H9 (cell line): ENCODE results near the gene CELF4. TPM values are rescaled to one million over a fixed set of nuclear protein-coding genes. Genes with fewer than 3 reads are reported as not detected.

Experiments used
- DNase-seq: peaks from one replicate; pipeline ENCODE4 v3.0.0-alpha.2; 2017
- H2AFZ ChIP-seq: one replicate; pipeline ENCODE4 v1.6.1; 2013; ENCODE audit warnings: mild to moderate bottlenecking, low read length, control low read depth, moderate library complexity
- H2AK5ac ChIP-seq: 2 replicates; pipeline ENCODE4 v1.6.1; 2013; ENCODE audit warnings: low read length, control low read depth, mixed read lengths; ENCODE audit not compliant: insufficient read length
- H2BK120ac ChIP-seq: one replicate; pipeline ENCODE4 v1.6.1; 2013; ENCODE audit warnings: low read depth, mild to moderate bottlenecking, low read length, control low read depth, inconsistent platforms; ENCODE audit not compliant: poor library complexity, severe bottlenecking
- H2BK12ac ChIP-seq: 2 replicates; pipeline ENCODE4 v1.6.1; 2013; ENCODE audit warnings: low read length, control low read depth, mixed read lengths, low read depth; ENCODE audit not compliant: insufficient read length
- H2BK15ac ChIP-seq: 2 replicates; pipeline ENCODE4 v1.6.1; 2013; ENCODE audit warnings: low read depth, low read length, control low read depth
- H2BK20ac ChIP-seq: one replicate; pipeline ENCODE4 v1.6.1; 2013; ENCODE audit warnings: low read depth, mild to moderate bottlenecking, low read length, control low read depth, inconsistent platforms; ENCODE audit not compliant: poor library complexity, severe bottlenecking
- H2BK5ac ChIP-seq: 2 replicates; pipeline ENCODE4 v1.6.1; 2013; ENCODE audit warnings: low read length, control low read depth, mixed read lengths; ENCODE audit not compliant: insufficient read length
- H3K14ac ChIP-seq: 2 replicates; pipeline ENCODE4 v1.6.1; 2013; ENCODE audit warnings: low read length, control low read depth; ENCODE audit not compliant: insufficient read depth
- H3K18ac ChIP-seq: 2 replicates; pipeline ENCODE4 v1.6.1; 2013; ENCODE audit warnings: low read depth, mild to moderate bottlenecking, mixed read lengths, low read length, control low read depth; ENCODE audit not compliant: insufficient read length
- H3K23ac ChIP-seq: 2 replicates; pipeline ENCODE4 v1.6.1; 2013; ENCODE audit warnings: low read length, control low read depth, mixed read lengths, low read depth; ENCODE audit not compliant: insufficient read length
- H3K23me2 ChIP-seq: 2 replicates; pipeline ENCODE4 v1.6.1; 2013; ENCODE audit warnings: low read depth, mild to moderate bottlenecking, mixed read lengths, low read length, control low read depth; ENCODE audit not compliant: insufficient read length, poor library complexity, severe bottlenecking
- H3K27ac ChIP-seq: 2 replicates; pipeline ENCODE4 v1.5.1; 2013; ENCODE audit warnings: low read length, control low read depth, mixed read lengths, low read depth; ENCODE audit not compliant: insufficient read length
- H3K27me3 ChIP-seq: 2 replicates; pipeline ENCODE4 v1.6.1; 2013; ENCODE audit warnings: low read length, control low read depth, inconsistent platforms; ENCODE audit not compliant: insufficient read depth
- H3K4ac ChIP-seq: 2 replicates; pipeline ENCODE4 v1.6.1; 2013; ENCODE audit warnings: low read depth, mild to moderate bottlenecking, control low read depth, inconsistent platforms, low read length, moderate library complexity
- H3K4me1 ChIP-seq: 2 replicates; pipeline ENCODE4 v1.6.1; 2013; ENCODE audit warnings: low read length, control low read depth, inconsistent platforms; ENCODE audit not compliant: insufficient read depth
- H3K4me2 ChIP-seq: 2 replicates; pipeline ENCODE4 v1.6.1; 2013; ENCODE audit warnings: low read length, control low read depth, mixed read lengths; ENCODE audit not compliant: insufficient read length, insufficient read depth
- H3K56ac ChIP-seq: 2 replicates; pipeline ENCODE4 v1.6.1; 2013; ENCODE audit warnings: low read depth, mild to moderate bottlenecking, mixed read lengths, low read length, control low read depth; ENCODE audit not compliant: insufficient read length
- H3K79me1 ChIP-seq: 2 replicates; pipeline ENCODE4 v1.6.1; 2013; ENCODE audit warnings: low read depth, mild to moderate bottlenecking, moderate library complexity, low read length, control low read depth, inconsistent platforms; ENCODE audit not compliant: insufficient read depth, poor library complexity, severe bottlenecking
- H3K79me2 ChIP-seq: 2 replicates; pipeline ENCODE4 v1.6.1; 2013; ENCODE audit warnings: low read length, control low read depth, inconsistent platforms; ENCODE audit not compliant: insufficient read depth
- H3K9ac ChIP-seq: 2 replicates; pipeline ENCODE4 v1.6.1; 2013; ENCODE audit warnings: low read length, control low read depth, mixed read lengths; ENCODE audit not compliant: insufficient read length; ENCODE audit errors: extremely low read depth
- H3K9me3 ChIP-seq: one replicate; pipeline ENCODE4 v1.6.1; 2013; ENCODE audit warnings: low read depth, low read length, inconsistent platforms; ENCODE audit not compliant: control insufficient read depth
- H3T11ph ChIP-seq: one replicate; pipeline ENCODE4 v1.6.1; 2013; ENCODE audit warnings: mild to moderate bottlenecking, low read length, control low read depth, inconsistent platforms
- H4K20me1 ChIP-seq: one replicate; pipeline ENCODE4 v1.6.1; 2013; ENCODE audit not compliant: control insufficient read depth, insufficient read length, insufficient read depth
- H4K5ac ChIP-seq: 2 replicates; pipeline ENCODE4 v1.6.1; 2013; ENCODE audit warnings: low read depth, mild to moderate bottlenecking, mixed read lengths, low read length, control low read depth; ENCODE audit not compliant: insufficient read length
- H4K8ac ChIP-seq: replicated peaks from 2 replicates; pipeline ENCODE4 v1.6.1; 2013; ENCODE audit warnings: low read length, control low read depth, mixed read lengths, low read depth; ENCODE audit not compliant: insufficient read length
- H4K91ac ChIP-seq: 2 replicates; pipeline ENCODE4 v1.6.1; 2013; ENCODE audit warnings: low read depth, mild to moderate bottlenecking, moderate library complexity, mixed read lengths, low read length, control low read depth; ENCODE audit not compliant: insufficient read length
- H3K27ac Mint-ChIP-seq, 3 experiments: 2 replicates in 2 of 3; 3 replicates in 1 of 3; pipeline ENCODE4 v1.8.0; 2020 to 2021; ENCODE audit warnings: mixed read lengths in 3 of 3, mild to moderate bottlenecking in 1 of 3, moderate library complexity in 1 of 3
- H3K27me3 Mint-ChIP-seq: 2 replicates; pipeline ENCODE4 v1.8.0; 2021; ENCODE audit warnings: low read depth, mild to moderate bottlenecking, moderate library complexity, mixed read lengths
- H3K36me3 Mint-ChIP-seq, 3 experiments: 2 replicates in 2 of 3; 3 replicates in 1 of 3; pipeline ENCODE4 v1.8.0; 2020 to 2021; ENCODE audit warnings: low read depth in 3 of 3, mixed read lengths in 3 of 3; ENCODE audit not compliant: insufficient read depth in 1 of 3
- H3K4me1 Mint-ChIP-seq, 2 experiments: 2 replicates each; pipeline ENCODE4 v1.8.0; 2020; ENCODE audit warnings: mixed read lengths in 2 of 2
- H3K4me3 Mint-ChIP-seq, 2 experiments: 2 replicates in 1 of 2; 3 replicates in 1 of 2; pipeline ENCODE4 v1.8.0; 2020 to 2021; ENCODE audit warnings: mild to moderate bottlenecking in 2 of 2, mixed read lengths in 2 of 2, moderate library complexity in 1 of 2
- H3K9me3 Mint-ChIP-seq, 2 experiments: 2 replicates in 1 of 2; 3 replicates in 1 of 2; pipeline ENCODE4 v1.8.0; 2020; ENCODE audit warnings: mild to moderate bottlenecking in 2 of 2, mixed read lengths in 2 of 2, moderate library complexity in 1 of 2
- WGBS: extraction: QIAGEN DNeasy Blood & Tissue Kit; methylation state at CpG from one replicate; pipeline ENCODE4 v1.1.7; 2013; ENCODE audit warnings: missing lambda C conversion rate, low lambda C conversion rate, mixed read lengths; ENCODE audit not compliant: insufficient read length; ENCODE audit errors: extremely low coverage; 5-methylcytosine and 5-hydroxymethylcytosine counted together
- total RNA-seq: library from RNA; stranded (reverse); gene quantifications from 2 replicates; pipeline ENCODE4 v1.2.1, GENCODE V29; 2021
- TF ChIP-seq, protein P1 (sequence below): fragments of 200-600 bp; sonication (generic); conservative IDR thresholded peaks from 3 replicates; pipeline ENCODE4 v1.8.0; 2021; ENCODE audit warnings: antibody characterized with exemption, mild to moderate bottlenecking

The CELF4 gene
- total RNA-seq, 1 experiment from 2014 or later, result 1.1 TPM

DNA sequence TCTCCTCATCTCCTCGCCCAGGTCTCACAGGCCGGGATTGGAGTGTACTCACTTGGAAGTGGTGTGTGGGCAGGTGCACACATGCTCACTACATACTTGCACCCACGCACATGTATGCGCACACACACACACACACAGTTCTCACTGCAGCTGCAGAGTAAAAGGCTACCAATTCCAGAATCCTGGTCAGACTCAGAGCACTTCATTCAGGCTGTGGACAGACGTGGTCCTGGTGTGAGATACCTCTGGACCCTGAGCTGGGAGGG, 19.4 kb downstream of the CELF4 start:
- Histone ChIP-seq H4K20me1 (no peaks in the 10 kb centered on the region), H2AK5ac (no peak overlapping the region), H3K9ac (no peak overlapping the region), H3K4ac (no peak overlapping the region), H3K23me2 (no peaks in the 10 kb centered on the region), H4K5ac (no peak overlapping the region), H3K79me2 (no peaks in the 10 kb centered on the region), H3K4me2 (no peak overlapping the region), H3K14ac (no peak overlapping the region; the same call in 1 of the 2 replicates), H4K8ac (no peak overlapping the region), H3K9me3 (no peaks in the 10 kb centered on the region), H2BK12ac (no peak overlapping the region), H3T11ph (no peak overlapping the region), H2BK5ac (no peak overlapping the region), H3K27ac (no peak overlapping the region), H3K4me1 (no peaks in the 10 kb centered on the region), H4K91ac (no peak overlapping the region), H3K27me3 (no peaks in the 10 kb centered on the region), H2AFZ (no peak overlapping the region), H2BK20ac (no peak overlapping the region), H3K79me1 (no peaks in the 10 kb centered on the region), H3K56ac (no peak overlapping the region), H3K23ac (no peak overlapping the region), H3K18ac (no peak overlapping the region), H2BK15ac (no peak overlapping the region), H2BK120ac (no peak overlapping the region)
- Mint-ChIP-seq H3K4me1 (peaks cover 5 to 10% of the 10 kb centered on the region in 2 experiments; a peak in 3 of 4 replicates), H3K9me3 (no peaks in the 10 kb centered on the region), H3K4me3 (no peak overlapping the region), H3K27ac (no peak overlapping the region; a peak in 1 of 7 replicates), H3K27me3 (peaks cover 14% of the 10 kb centered on the region), H3K36me3 (no peaks in the 10 kb centered on the region)
- TF ChIP-seq, protein P1, sequence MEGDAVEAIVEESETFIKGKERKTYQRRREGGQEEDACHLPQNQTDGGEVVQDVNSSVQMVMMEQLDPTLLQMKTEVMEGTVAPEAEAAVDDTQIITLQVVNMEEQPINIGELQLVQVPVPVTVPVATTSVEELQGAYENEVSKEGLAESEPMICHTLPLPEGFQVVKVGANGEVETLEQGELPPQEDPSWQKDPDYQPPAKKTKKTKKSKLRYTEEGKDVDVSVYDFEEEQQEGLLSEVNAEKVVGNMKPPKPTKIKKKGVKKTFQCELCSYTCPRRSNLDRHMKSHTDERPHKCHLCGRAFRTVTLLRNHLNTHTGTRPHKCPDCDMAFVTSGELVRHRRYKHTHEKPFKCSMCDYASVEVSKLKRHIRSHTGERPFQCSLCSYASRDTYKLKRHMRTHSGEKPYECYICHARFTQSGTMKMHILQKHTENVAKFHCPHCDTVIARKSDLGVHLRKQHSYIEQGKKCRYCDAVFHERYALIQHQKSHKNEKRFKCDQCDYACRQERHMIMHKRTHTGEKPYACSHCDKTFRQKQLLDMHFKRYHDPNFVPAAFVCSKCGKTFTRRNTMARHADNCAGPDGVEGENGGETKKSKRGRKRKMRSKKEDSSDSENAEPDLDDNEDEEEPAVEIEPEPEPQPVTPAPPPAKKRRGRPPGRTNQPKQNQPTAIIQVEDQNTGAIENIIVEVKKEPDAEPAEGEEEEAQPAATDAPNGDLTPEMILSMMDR, result no peak
- no peak for DNase-seq
- no CpG with 5 or more reads among the region's 5 CpGs for WGBS
